Testis (tissue), 3 donors: ENCODE results near the gene ERO1B. TPM values are rescaled to one million over a fixed set of nuclear protein-coding genes. Genes with fewer than 3 reads are reported as not detected.

Experiments
- DNase-seq: peaks from one replicate; pipeline ENCODE4 v3.0.0-alpha.2; 2019
- H3K27ac ChIP-seq, 2 donors: fragments of 200-600 bp; sonication (generic); one replicate each; pipeline ENCODE4 v1.5.1; 2019
- H3K27me3 ChIP-seq: fragments of 200-600 bp; sonication (generic); one replicate; pipeline ENCODE4 v1.5.1; 2019
- H3K36me3 ChIP-seq: fragments of 200-600 bp; sonication (generic); one replicate; pipeline ENCODE4 v1.5.1; 2017; ENCODE audit warnings: low read depth; ENCODE audit errors: missing control alignments
- H3K4me1 ChIP-seq: fragments of 200-600 bp; sonication (generic); one replicate; pipeline ENCODE4 v1.5.1; 2019
- H3K4me3 ChIP-seq, 2 donors: fragments of 200-600 bp; sonication (generic); one replicate each; pipeline ENCODE4 v1.5.1; 2017 to 2019
- H3K9me3 ChIP-seq: fragments of 200-600 bp; sonication (generic); one replicate; pipeline ENCODE4 v1.5.1; 2017
- CTCF ChIP-seq, 3 experiments: fragments of 450-650 bp in 2 of 3; fragments of 200-600 bp in 1 of 3; sonication (generic) in 1 of 3; IDR thresholded peaks; one replicate each; pipeline ENCODE4 v1.5.1; 2016 to 2019; ENCODE audit warnings: antibody characterized with exemption in 3 of 3, mild to moderate bottlenecking in 2 of 3, moderate library complexity in 1 of 3
- POLR2A ChIP-seq: fragments of 450-650 bp; IDR thresholded peaks from one replicate; pipeline ENCODE4 v1.6.1; 2017; ENCODE audit warnings: antibody characterized with exemption, mild to moderate bottlenecking, moderate library complexity
- WGBS, 2 donors: methylation state at CpG; one replicate each; pipeline ENCODE4 v1.1.5; 2018; 5-methylcytosine and 5-hydroxymethylcytosine counted together
- intact Hi-C: fragments of 100-400 bp; cut with DNase I; formaldehyde crosslinking; loops from one replicate; pipeline ENCODE4 v1.15.1; 2023; ENCODE audit warnings: low total_unique reads
- polyA plus RNA-seq: library from polyadenylated mRNA; stranded (reverse); fragments of 350-450 nt; fragmentation: Illumina TruSeq; extraction: RNeasy Lipid Tissue Mini Kit (QIAGEN cat#74804); gene quantifications from one replicate; pipeline ENCODE4 v1.2.3, GENCODE V29; 2014; ENCODE audit warnings: low read depth, low replicate concordance; ENCODE audit not compliant: insufficient read depth
- total RNA-seq, 2 donors: library from RNA; depleted of rRNA; stranded (reverse); fragments of >200 nt; gene quantifications; one replicate each; pipeline ENCODE4 v1.2.3, GENCODE V29; 2016

ERO1B gene
- total and polyA plus RNA-seq, 3 donors from 2014 or later, result 16.2 to 53.8 (median 20.3) TPM

DNA sequence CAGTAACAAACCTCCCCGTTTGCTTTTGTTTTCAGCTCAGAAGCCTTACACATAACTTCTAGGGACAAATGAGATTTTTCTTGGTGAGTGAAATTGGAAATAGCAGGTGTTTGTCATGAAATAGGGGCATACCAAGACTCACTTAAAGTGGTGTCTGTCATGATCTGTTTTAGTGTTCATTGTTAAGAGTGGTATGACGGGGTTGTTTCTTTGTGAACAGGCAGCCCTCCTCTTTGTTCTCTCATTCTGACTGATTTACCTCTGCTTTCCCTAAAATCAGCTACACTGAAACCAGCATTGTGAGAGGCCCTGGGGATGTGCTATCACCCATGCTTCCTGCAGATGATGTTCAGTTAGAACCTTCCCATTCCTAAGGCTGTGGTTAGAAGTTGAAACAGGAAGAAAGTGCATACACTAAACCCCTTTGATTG is 2.5 kb upstream of the ERO1B start:
- 70 to 80% methylated on average over 2 of the region's 2 CpGs for WGBS, 2 donors

GRCh38 chr1:236282719-236283118 is 961 bp upstream of the ERO1B start:
- DNase-seq, result no peak
- Histone ChIP-seq H3K27ac (no peak overlapping the region), H3K27me3 (no peaks in the 10 kb centered on the region), H3K4me1 (peaks cover 6% of the 10 kb centered on the region), H3K36me3 (no peaks in the 10 kb centered on the region), H3K9me3 (no peaks in the 10 kb centered on the region), H3K4me3 (peak overlapping the region in 1 of 2 donors; percentile 81)
- 51 to 54% methylated on average over 2 of the region's 2 CpGs for WGBS, 2 donors
- TF ChIP-seq CTCF (IDR thresholded peaks at IDR 0.05) (no peak), POLR2A (no peak)
- intact Hi-C loops, result no loop called here

More for the DNA sequence above, 2.5 kb upstream of the ERO1B start:
- intact Hi-C loops, result no loop called here
- DNase-seq, result no peak
- Histone ChIP-seq H3K36me3 (no peaks in the 10 kb centered on the region), H3K4me3 (no peak overlapping the region), H3K27ac (no peak overlapping the region), H3K27me3 (no peaks in the 10 kb centered on the region), H3K9me3 (no peaks in the 10 kb centered on the region), H3K4me1 (peaks cover 6% of the 10 kb centered on the region)
- TF ChIP-seq CTCF (IDR thresholded peaks at IDR 0.05) (no peak), POLR2A (no peak)

DNA sequence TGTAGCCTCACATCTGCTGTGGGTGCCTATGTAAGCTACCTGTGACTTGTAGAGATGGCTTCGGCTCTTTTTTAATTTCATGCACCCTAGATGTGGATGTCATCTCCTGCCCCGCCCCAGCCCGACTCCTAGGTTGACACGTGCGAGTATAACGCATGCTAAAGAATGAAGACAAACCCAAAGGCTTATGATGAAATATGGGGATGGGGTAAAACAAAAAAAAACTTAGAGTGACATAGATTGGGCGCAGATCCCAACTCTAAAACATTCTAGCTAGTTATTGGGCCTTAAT is 613 bp upstream of the ERO1B start:
- TF ChIP-seq POLR2A (no peak), CTCF (IDR thresholded peaks at IDR 0.05) (no peak)
- Histone ChIP-seq H3K27me3 (no peaks in the 10 kb centered on the region), H3K36me3 (no peaks in the 10 kb centered on the region), H3K4me1 (peaks cover 6% of the 10 kb centered on the region), H3K27ac (no peak overlapping the region), H3K9me3 (no peaks in the 10 kb centered on the region), H3K4me3 (peak overlapping the region; percentile 81)
- 5 to 8% methylated on average over 7 of the region's 7 CpGs for WGBS, 2 donors
- intact Hi-C loops, result no loop called here
- DNase-seq, result peak; percentile 34

DNA sequence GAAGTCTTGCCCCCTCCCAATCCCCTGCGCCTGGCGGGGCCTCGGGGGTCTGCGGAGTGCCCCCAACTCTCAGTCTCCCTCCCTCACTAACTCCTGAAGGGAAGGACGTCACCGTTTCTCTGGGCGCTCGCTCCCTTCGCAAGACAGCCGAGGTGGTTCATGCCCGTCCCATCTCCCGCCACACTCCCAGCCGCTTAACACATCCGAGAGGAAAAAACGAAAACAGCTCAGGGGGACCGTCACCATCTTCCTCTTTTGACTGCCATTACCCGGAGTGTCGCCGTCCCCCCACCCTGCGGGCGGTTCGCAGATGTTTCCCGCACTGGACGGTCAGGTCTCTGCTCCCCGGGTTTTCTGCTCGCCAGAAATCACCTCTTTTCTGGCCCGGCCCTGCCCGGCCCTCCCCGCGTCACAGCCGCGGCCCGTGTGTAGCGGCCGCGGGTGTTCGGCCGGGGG is 532 bp downstream of the ERO1B start:
- 0% methylated on average over 25 to 34 of the region's 38 CpGs for WGBS, 2 donors

More for the DNA sequence above, 532 bp downstream of the ERO1B start:
- Histone ChIP-seq H3K36me3 (no peaks in the 10 kb centered on the region), H3K27me3 (no peaks in the 10 kb centered on the region), H3K9me3 (no peaks in the 10 kb centered on the region), H3K4me3 (peak overlapping the region; percentile 81), H3K27ac (peak overlapping the region; percentile 66 to 85), H3K4me1 (peaks cover 6% of the 10 kb centered on the region)
- TF ChIP-seq POLR2A (no peak), CTCF (IDR thresholded peaks at IDR 0.05) (no peak)
- DNase-seq, result peak; percentile 56
- intact Hi-C loops, result no loop called here
